Activated naive CD8-positive, alpha-beta T cell treated with anti-CD3 and anti-CD28 coated beads, Interleukin-2, amount 10 ng/mL, durations not matched to agents 7 days and 5 days (primary cell): ENCODE data around the gene DARS1. TPM values are rescaled to one million over a fixed set of nuclear protein-coding genes. Genes with fewer than 3 reads are reported as not detected.
"Not testable (repeated sequence)": the region's sequence is repeated elsewhere in the genome, so short reads cannot be mapped to it uniquely, and the experiment has no call there.

Experiments used
- ATAC-seq: fragments of 150-1000 bp; cut with Tn5 transposase; one replicate; pipeline ENCODE4 v1.10.0; 2021; ENCODE audit warnings: low read depth, moderate library complexity
- POLR2A ChIA-PET: fragments of 350-600 bp; sonication (Branson Sonifier 250); formaldehyde crosslinking; loops from one replicate; lab custom pipeline; 2021; ENCODE audit warnings: antibody characterized with exemption; lab: Charles Lee
- DNase-seq: peaks from one replicate; pipeline ENCODE4 v3.0.0; 2021
- H3K27ac Mint-ChIP-seq: one replicate; pipeline ENCODE4 v1.8.0; 2022; ENCODE audit warnings: mild to moderate bottlenecking, mixed read lengths
- H3K27me3 Mint-ChIP-seq: one replicate; pipeline ENCODE4 v1.8.0; 2022; ENCODE audit warnings: mild to moderate bottlenecking, moderate library complexity, mixed read lengths
- H3K36me3 Mint-ChIP-seq: one replicate; pipeline ENCODE4 v1.8.0; 2021; ENCODE audit warnings: mild to moderate bottlenecking, mixed read lengths
- H3K4me1 Mint-ChIP-seq: one replicate; pipeline ENCODE4 v1.8.0; 2021; ENCODE audit warnings: mixed read lengths
- H3K4me3 Mint-ChIP-seq: one replicate; pipeline ENCODE4 v1.8.0; 2022; ENCODE audit warnings: mild to moderate bottlenecking, moderate library complexity, mixed read lengths
- H3K9me3 Mint-ChIP-seq: one replicate; pipeline ENCODE4 v1.8.0; 2021; ENCODE audit warnings: mixed read lengths
- total RNA-seq, 2 experiments: library from RNA; stranded (reverse); gene quantifications; one replicate each; pipeline ENCODE4 v1.2.3, GENCODE V29; 2021

Gene DARS1
- total RNA-seq, 2 experiments from 2014 or later = 117 to 118 TPM

DNA sequence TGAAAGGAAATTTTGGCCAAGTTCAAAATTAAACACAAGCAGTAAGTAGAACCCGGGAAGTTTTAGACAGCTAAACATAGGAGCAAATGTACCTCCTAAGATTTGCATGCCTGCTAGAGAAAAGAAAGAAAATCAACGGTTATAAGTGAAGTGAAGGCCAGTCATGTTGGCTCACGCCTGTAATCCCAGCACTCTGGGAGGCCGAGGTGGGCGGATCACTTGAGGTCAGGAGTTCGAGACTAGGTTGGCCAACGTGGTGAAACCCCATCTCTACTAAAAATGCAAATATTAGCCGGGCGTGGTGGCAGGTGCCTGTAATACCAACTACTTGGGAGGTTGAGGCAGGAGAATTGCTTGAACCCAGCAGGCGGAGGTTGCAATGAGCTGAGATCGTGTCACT, 21.0 kb downstream of the DARS1 start:
- POLR2A ChIA-PET = interaction anchor here (1.0 kb wide), 2 partner anchors 20 to 366 kb away, joined by 3 to 6 read pairs; no protein-coding TSS in a partner anchor
- H3K4me3 Mint-ChIP-seq, DNase-seq, H3K9me3 Mint-ChIP-seq, H3K27me3 Mint-ChIP-seq, ATAC-seq, H3K27ac Mint-ChIP-seq: not testable (repeated sequence)
- H3K4me1 Mint-ChIP-seq = peaks cover 48% of the 10 kb centered on the region
- peaks cover 44% of the 10 kb centered on the region for H3K36me3 Mint-ChIP-seq

DNA sequence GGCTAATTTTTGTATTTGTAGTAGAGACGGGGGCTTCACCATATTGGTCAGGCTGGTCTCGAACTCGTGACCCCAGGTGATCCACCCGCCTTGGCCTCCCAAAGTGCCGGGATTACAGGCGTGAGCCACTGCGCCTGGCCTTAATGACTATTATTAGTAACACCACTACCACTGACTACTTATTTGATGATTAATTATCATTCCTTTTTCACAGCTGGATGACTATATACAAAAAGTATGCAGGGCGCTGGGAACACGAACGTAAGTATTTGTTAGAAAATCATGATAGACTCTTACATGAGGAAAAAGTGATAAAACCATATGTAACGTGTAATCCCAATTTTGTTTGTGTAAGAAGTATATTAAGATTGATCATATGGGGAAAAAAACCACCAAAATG, 21.6 kb downstream of the DARS1 start:
- POLR2A ChIA-PET = interaction anchor here (1.0 kb wide), 1 partner anchor 367 kb away, joined by 6 read pairs; no protein-coding TSS in a partner anchor
- Mint-ChIP-seq H3K4me1 (peaks cover 48% of the 10 kb centered on the region), H3K4me3 (no peak overlapping the region), H3K9me3 (no peaks in the 10 kb centered on the region), H3K36me3 (peaks cover 47% of the 10 kb centered on the region), H3K27ac (no peak overlapping the region), H3K27me3 (no peaks in the 10 kb centered on the region)
- DNase-seq (no peak), ATAC-seq (no peak)

DNA sequence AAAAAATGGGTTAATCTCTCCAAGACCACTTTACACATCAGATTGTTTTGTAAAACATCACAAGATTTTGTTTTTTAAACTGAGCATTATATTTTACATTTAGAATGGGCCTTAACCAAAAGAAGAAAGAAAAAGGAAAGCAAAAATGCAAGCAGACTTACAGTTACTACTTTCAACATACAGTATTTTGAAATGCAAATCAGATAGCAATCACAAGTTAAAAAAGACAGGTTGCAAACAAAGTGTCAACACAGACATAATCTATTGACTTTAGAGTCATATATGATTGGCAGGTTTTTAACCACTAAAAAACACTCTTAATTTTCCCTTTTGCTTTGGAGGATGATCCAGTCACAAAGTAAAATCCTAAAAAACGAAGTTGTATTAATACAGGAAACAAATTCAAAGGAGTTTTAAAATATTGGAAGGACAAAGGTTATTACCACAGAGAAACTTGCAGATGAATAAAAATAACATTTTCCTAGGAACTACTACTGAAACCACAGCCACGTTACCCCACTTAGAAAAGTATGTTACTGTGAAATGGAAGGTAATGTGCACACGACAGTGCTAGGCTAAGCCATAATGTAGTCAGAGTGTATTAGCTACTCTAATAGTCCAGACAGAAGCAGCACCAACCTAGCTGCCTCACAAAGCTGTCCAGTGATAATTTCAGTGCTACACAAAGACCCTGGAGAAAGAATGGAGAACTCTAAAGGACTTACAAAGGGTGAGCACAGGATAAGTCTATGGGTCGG, 22.9 kb downstream of the DARS1 start:
- H3K9me3 Mint-ChIP-seq = no peaks in the 10 kb centered on the region
- H3K4me1 Mint-ChIP-seq = peaks cover 44% of the 10 kb centered on the region
- peaks cover 51% of the 10 kb centered on the region for H3K36me3 Mint-ChIP-seq
- H3K27ac Mint-ChIP-seq = peak overlapping the region; percentile 49
- no peaks in the 10 kb centered on the region for H3K27me3 Mint-ChIP-seq
- ATAC-seq (peak; percentile 42), DNase-seq (no peak)
- peak overlapping the region; percentile 44 for H3K4me3 Mint-ChIP-seq
- POLR2A ChIA-PET = no interaction called here

DNA sequence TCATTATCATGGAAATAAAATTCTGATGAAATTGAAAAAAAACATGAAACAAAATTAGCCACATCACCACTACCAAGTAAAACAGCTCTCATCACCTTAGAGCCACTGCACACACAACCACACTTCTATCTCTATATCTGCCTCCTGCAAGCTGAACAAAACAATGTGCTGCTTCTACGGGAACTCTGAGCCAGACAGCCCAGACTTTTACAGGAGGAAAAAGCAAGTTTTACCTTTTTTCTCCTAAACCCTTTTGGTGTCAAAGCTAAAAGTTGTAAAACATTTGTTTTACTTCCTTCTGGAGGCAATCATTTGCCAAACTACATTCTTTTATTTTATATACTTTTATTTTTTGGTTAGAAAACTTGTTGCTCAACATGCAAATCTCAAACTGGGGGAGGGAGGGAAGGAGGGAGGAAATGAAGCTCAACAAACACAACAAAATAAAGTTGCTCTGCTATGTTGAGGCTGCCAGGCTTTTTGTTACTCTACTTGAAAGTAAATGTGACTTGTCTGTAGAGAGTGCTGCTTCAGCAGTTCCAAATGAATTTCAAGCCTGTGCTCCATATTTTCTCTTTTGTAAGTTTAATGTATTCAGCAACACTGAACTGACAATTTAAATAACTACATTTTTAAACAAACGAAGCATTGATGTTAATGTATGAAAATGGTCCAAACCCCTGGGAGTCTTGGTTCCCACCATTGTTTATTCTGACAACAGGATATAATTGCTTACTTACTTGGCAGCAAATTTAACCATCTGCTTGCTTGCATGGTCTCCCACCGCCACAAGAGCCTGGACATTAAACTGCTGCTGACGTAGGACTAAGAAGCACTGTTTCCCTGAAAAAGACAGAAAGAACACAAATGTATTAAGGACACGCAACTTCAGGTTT, 24.5 kb downstream of the DARS1 start:
- peaks cover 53% of the 10 kb centered on the region for H3K36me3 Mint-ChIP-seq
- ATAC-seq (peak; percentile 82), DNase-seq (no peak)
- H3K4me3 Mint-ChIP-seq = peak overlapping the region; percentile 29
- no peaks in the 10 kb centered on the region for H3K9me3 Mint-ChIP-seq
- POLR2A ChIA-PET = interaction anchor here (0.6 to 1.6 kb wide), 4 partner anchors 19 to 96 kb away, joined by 3 to 5 read pairs (median 4); partner anchors contain the start of gene DARS1
- no peaks in the 10 kb centered on the region for H3K27me3 Mint-ChIP-seq
- H3K27ac Mint-ChIP-seq = peak overlapping the region; percentile 84
- peaks cover 42% of the 10 kb centered on the region for H3K4me1 Mint-ChIP-seq

DNA sequence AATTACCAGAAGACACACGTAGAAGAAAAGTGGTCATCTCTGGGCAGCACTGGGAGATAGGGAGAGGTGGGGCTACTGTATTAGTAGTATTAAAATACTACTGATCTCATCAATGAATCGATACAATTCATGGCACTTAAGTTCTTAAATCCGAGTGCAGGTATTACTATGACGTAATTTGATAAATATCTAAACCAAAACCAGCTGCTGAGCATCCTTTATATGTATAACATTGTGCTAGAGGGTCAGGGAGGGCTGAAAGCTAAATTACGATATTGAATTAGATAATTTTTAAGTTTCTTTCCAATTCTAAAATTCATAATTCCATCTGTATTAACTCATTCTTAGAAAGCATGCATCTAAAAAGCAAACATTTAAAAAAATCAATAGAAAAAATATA, 25.3 kb downstream of the DARS1 start:
- ATAC-seq (no peak), DNase-seq (no peak)
- Mint-ChIP-seq H3K27me3 (no peaks in the 10 kb centered on the region), H3K27ac (peak overlapping the region; percentile 55), H3K4me3 (peak overlapping the region; percentile 15), H3K36me3 (peaks cover 55% of the 10 kb centered on the region), H3K4me1 (peaks cover 40% of the 10 kb centered on the region), H3K9me3 (no peaks in the 10 kb centered on the region)
- POLR2A ChIA-PET = interaction anchor here (0.6 to 1.6 kb wide), 4 partner anchors 20 to 96 kb away, joined by 3 to 5 read pairs (median 4); partner anchors contain the start of gene DARS1

DNA sequence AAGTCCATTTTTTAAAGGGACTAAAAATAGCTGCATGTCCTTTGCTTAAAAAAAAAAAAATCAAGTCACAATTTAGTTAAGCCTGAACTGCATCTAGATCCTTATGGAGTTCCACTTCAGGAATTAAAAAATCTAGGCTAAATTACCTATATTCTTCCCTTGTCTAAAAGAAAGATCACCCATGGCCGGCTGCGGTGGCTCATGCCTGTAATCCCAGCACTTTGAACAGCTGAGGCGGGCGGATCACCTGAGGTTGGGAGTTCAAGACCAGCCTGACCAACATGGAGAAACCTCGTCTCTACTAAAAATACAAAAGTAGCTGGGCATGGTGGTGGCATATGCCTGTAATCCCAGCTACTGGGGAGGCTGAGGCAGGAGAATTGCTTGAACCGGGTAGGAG, 26.5 kb downstream of the DARS1 start:
- peaks cover 34% of the 10 kb centered on the region for H3K4me1 Mint-ChIP-seq
- POLR2A ChIA-PET, ATAC-seq: not testable (repeated sequence)

DNA sequence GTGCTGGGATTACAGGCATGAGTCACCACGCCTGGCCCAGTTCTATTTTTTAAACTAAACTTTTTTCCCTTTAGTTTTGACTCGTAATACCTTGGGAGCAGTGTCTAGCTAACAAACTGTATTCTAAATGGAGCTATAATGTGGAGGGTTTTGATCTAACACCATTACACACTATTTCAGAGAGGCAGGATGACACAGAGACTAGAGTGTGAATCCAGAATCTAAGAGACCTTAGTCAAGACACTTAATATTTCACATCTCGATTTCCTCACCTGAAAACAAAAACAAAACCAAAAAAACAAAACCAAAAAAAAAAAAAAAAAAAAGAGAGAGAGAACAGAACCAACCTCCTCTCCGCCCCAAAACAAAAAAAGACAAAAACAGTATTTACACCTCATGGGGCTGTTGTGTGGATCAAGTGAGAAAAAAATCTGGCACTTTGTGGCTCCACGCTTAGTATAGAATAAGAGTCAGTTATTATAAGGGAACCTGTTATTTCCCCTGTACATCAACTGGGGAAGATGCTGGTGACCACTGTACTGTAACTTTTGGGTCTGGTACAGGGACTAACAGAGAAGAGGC, 31.3 kb downstream of the DARS1 start:
- peak; percentile 22 for ATAC-seq
- Mint-ChIP-seq H3K36me3 (peaks cover 57% of the 10 kb centered on the region), H3K4me3 (no peak overlapping the region), H3K9me3 (no peaks in the 10 kb centered on the region), H3K27ac (no peak overlapping the region), H3K4me1 (peaks cover 13% of the 10 kb centered on the region), H3K27me3 (no peaks in the 10 kb centered on the region)
- no peak for DNase-seq
- POLR2A ChIA-PET = no interaction called here

More for the DNA sequence above, 26.5 kb downstream of the DARS1 start:
- H3K27me3 Mint-ChIP-seq, H3K9me3 Mint-ChIP-seq, H3K27ac Mint-ChIP-seq, DNase-seq, H3K4me3 Mint-ChIP-seq: not testable (repeated sequence)
- H3K36me3 Mint-ChIP-seq = peaks cover 51% of the 10 kb centered on the region

DNA sequence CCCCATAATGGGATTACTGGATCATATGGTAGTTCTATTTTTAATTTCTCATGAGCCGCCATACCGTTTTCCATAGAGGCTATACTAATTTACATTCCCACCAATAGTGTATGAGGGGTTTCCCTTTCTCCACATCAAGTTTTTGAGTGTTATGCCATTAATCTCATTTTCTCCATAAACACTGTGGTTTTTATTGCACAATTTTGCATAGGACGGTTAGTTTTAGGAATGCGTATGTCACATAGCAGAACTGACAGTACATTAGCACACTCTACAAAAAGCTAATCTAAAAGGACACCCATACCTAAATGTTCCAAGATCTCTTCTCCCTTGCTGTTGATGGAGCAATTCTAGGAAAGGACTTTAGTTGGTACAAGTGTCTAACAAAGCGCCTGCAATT, 32.5 kb downstream of the DARS1 start:
- H3K27me3 Mint-ChIP-seq = no peaks in the 10 kb centered on the region
- H3K9me3 Mint-ChIP-seq = no peaks in the 10 kb centered on the region
- peaks cover 53% of the 10 kb centered on the region for H3K36me3 Mint-ChIP-seq
- POLR2A ChIA-PET = no interaction called here
- H3K4me3 Mint-ChIP-seq = no peak overlapping the region
- peaks cover 20% of the 10 kb centered on the region for H3K4me1 Mint-ChIP-seq
- H3K27ac Mint-ChIP-seq = no peak overlapping the region
- ATAC-seq (no peak), DNase-seq (no peak)

DNA sequence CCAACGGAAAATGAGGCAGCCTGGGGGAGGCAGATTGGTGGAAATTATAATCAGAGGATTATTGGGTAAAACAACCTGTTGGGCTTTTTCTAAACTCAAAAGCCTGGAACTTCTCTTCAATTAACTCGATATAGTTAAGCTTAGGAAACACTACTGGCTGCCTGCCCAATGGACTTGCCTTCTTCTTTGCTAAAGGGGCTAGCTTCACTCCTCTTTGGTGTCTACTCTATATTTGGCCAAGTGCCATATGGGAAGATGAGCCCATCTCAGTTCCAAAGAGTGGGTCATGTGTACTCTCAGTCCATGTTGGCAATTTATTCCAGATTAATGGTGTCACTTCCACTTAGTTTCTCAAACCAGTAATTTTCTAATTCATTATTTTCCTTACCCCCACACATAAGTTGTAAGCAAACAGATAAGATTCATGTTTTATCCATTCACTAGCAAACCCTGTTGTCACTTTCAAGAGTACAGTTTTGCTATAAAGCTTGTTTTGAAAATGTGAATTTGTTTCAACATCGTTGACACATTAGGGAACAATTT, 34.3 kb downstream of the DARS1 start:
- no peak overlapping the region for H3K27ac Mint-ChIP-seq
- POLR2A ChIA-PET = no interaction called here
- peaks cover 19% of the 10 kb centered on the region for H3K4me1 Mint-ChIP-seq
- no peaks in the 10 kb centered on the region for H3K9me3 Mint-ChIP-seq
- no peaks in the 10 kb centered on the region for H3K27me3 Mint-ChIP-seq
- no peak overlapping the region for H3K4me3 Mint-ChIP-seq
- no peak for DNase-seq
- ATAC-seq = no peak
- H3K36me3 Mint-ChIP-seq = peaks cover 50% of the 10 kb centered on the region

DNA sequence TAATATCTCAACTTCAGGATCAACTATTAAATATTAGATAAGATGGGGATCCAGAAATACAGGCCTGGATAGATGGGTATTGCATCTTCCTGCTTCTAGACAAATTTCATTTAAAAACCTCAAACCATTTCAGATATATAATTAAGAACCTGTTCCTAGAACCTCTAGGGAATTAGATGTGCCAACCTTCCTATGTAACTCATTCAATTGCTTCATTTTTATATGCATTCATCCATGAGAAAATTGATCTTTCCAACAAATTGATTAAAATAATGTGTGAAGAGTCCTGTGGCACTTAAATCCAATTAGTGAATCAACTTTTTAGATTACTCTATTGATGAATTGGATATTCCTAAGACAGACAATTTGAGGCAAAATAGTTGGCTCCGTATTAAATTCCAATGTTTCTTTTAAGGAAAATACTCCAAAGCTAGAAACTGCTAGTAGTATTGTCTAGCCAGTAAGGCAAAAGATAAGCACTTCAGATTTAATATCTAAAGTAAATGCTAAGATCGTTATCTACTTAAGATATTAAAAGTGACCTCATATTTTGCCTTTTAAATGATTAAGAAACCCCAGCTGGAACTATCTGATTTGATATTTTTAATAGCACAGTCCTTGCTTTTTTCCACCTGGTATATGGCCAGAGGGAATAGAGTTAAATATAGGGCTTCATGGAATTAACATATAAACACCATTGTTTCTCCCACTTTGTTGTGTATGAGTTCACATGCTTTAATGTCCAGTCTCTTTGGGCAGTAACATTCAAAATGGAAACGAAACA, 35.8 kb downstream of the DARS1 start:
- no peaks in the 10 kb centered on the region for H3K9me3 Mint-ChIP-seq
- H3K4me3 Mint-ChIP-seq = no peak overlapping the region
- H3K27me3 Mint-ChIP-seq = no peaks in the 10 kb centered on the region
- DNase-seq (no peak), ATAC-seq (no peak)
- H3K36me3 Mint-ChIP-seq = peaks cover 52% of the 10 kb centered on the region
- H3K27ac Mint-ChIP-seq = no peak overlapping the region
- POLR2A ChIA-PET = no interaction called here
- H3K4me1 Mint-ChIP-seq = peaks cover 22% of the 10 kb centered on the region

DNA sequence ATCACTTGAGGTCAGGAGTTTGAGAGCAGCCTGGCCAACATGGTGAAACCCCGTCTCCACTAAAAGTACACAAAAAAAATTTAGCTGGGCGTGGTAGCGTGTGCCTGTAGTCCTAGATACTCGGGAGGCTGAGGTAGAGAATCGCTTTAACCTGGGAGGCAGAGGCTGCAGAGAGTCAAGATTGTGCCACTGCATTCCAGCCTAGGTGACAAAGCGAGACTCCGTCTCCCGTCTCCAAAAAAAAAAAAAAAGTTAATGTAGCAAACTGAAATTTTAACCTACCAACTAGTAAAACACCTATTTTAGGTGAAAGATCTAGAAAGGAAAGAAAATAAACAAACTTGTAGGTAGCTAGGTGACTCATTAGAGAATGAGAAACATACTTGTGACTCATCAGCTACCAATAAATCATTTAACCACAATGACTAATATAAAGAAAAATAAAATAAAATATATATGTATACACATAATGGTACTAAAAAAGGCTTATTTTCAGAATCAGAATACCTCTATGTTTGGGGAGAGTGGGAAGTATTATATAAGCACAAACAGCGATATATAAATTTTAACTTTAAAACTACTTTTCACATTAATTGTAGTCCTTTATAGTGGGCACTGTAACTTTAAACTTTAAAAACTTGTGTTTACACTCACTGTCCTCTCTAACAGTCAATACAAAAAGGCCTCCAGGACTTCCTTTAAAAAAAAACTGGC, 36.6 kb downstream of the DARS1 start:
- DNase-seq = no peak
- Mint-ChIP-seq H3K4me1 (peaks cover 22% of the 10 kb centered on the region), H3K9me3 (no peaks in the 10 kb centered on the region), H3K27me3 (no peaks in the 10 kb centered on the region), H3K27ac (peak overlapping the region; percentile 19), H3K4me3 (no peak overlapping the region), H3K36me3 (peaks cover 53% of the 10 kb centered on the region)
- ATAC-seq = peak; percentile 47
- POLR2A ChIA-PET = interaction anchor here (0.7 kb wide), 1 partner anchor 166 kb away, joined by 3 read pairs; no protein-coding TSS in a partner anchor

DNA sequence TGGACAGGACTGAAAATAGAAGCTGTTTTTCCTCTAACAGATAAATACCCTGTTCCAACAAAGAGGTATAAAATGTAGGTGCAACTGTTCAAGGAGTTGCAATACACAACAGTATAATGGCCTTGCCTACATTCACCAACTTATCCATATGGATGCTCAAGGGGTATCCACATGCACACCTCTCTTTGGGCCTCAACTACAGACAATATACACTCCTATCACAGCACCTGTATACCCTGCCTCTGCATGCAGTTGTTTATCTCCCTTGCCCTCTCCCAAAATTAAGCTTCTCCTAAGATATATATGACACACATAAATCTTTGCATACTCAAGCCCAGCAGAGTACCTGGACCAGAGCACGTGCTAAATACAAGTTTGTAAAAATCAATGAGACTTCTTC, 37.3 kb downstream of the DARS1 start:
- POLR2A ChIA-PET = no interaction called here
- H3K4me3 Mint-ChIP-seq = no peak overlapping the region
- no peaks in the 10 kb centered on the region for H3K9me3 Mint-ChIP-seq
- H3K27ac Mint-ChIP-seq = peak overlapping the region; percentile 2
- ATAC-seq (no peak), DNase-seq (no peak)
- peaks cover 22% of the 10 kb centered on the region for H3K4me1 Mint-ChIP-seq
- no peaks in the 10 kb centered on the region for H3K27me3 Mint-ChIP-seq
- peaks cover 54% of the 10 kb centered on the region for H3K36me3 Mint-ChIP-seq
